Measurements from ENCODE around the gene AMY1C. TPM values are rescaled to one million over a fixed set of nuclear protein-coding genes. Genes with fewer than 3 reads are reported as not detected.

Gene AMY1C
- not detected in 2 replicates for total RNA-seq (ENCODE audit: low replicate concordance)

DNA sequence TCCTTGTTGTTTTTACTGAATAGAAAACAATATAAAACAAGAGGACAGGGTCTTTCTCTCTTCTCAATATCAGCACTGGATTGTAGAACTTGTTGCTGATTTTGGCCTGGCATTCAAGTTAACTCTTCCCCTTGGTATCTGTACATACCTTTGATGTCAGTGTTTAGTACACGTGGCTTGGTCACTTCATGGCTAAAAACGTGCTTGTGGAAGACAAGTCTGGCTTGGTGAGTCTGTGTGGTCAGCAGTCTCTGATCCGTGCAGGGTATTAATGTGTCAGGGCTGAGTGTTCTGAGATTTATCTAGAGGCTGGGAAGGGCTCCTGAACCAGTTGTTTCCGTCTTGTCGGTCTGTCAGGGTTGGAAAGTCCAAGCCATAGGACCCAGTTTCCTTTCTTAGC, at the start of gene AMY1C:
TSS of gene AMY1C (plus strand) at position 301 of the 400 bp plus-strand sequence. CDS start 572 bp downstream, outside the sequence.

Other genes with a start within 250 kb of the AMY1C start
- 1.9 and 2.7 TPM in 2 replicates for gene RNPC3, start 224.2 kb upstream of the AMY1C start, total RNA-seq (ENCODE audit: low replicate concordance)
- gene AMY2B, start 178.3 kb upstream of the AMY1C start, total RNA-seq (ENCODE audit: low replicate concordance): 2.0 and 16.3 TPM in 2 replicates
- gene AMY2A, start 132.5 kb upstream of the AMY1C start, total RNA-seq (ENCODE audit: low replicate concordance): not detected in 2 replicates
- not detected in 2 replicates for gene AMY1A, start 94.1 kb upstream of the AMY1C start, total RNA-seq (ENCODE audit: low replicate concordance)
- gene AMY1B, start 53.7 kb upstream of the AMY1C start, total RNA-seq (ENCODE audit: low replicate concordance): not detected in 2 replicates

All from smooth muscle cell of the coronary artery (primary cell).